Type B pancreatic cell (in vitro differentiated cells): ENCODE measurements around the gene ADGRG3. TPM values are rescaled to one million over a fixed set of nuclear protein-coding genes. Genes with fewer than 3 reads are reported as not detected.

Experiments used
- DNase-seq: peaks from one replicate; pipeline ENCODE4 v3.0.0; 2021; ENCODE audit warnings: mixed read lengths; ENCODE audit not compliant: unreplicated experiment; ENCODE audit errors: extremely low spot score
- H3K27ac Mint-ChIP-seq: 2 replicates; pipeline ENCODE4 v1.8.0; 2021; ENCODE audit warnings: mild to moderate bottlenecking, mixed read lengths
- H3K27me3 Mint-ChIP-seq: 2 replicates; pipeline ENCODE4 v1.8.0; 2021; ENCODE audit warnings: mixed read lengths
- H3K36me3 Mint-ChIP-seq: 2 replicates; pipeline ENCODE4 v1.8.0; 2021; ENCODE audit warnings: mixed read lengths
- H3K4me1 Mint-ChIP-seq: one replicate; pipeline ENCODE4 v1.8.0; 2021; ENCODE audit warnings: mixed read lengths; ENCODE audit not compliant: unreplicated experiment
- H3K4me3 Mint-ChIP-seq: 2 replicates; pipeline ENCODE4 v1.8.0; 2021; ENCODE audit warnings: mild to moderate bottlenecking, mixed read lengths
- H3K9me3 Mint-ChIP-seq: 2 replicates; pipeline ENCODE4 v1.8.0; 2021; ENCODE audit warnings: mixed read lengths
- total RNA-seq: library from RNA; stranded (reverse); gene quantifications from 2 replicates; pipeline ENCODE4 v1.2.1, GENCODE V29; 2021; ENCODE audit warnings: low replicate concordance
- TF ChIP-seq, protein P1 (sequence below): fragments of 200-600 bp; sonication (generic); conservative IDR thresholded peaks from 2 replicates; pipeline ENCODE4 v1.5.0; 2021; ENCODE audit warnings: antibody characterized with exemption, mild to moderate bottlenecking

ADGRG3 gene
- total RNA-seq, 1 donor from 2014 or later, result not detected

- no peaks in the 10 kb centered on the region for H3K36me3 Mint-ChIP-seq
- no peak for DNase-seq
- no peak overlapping the region for H3K27ac Mint-ChIP-seq
- H3K9me3 Mint-ChIP-seq, result no peaks in the 10 kb centered on the region
- peaks cover 16% of the 10 kb centered on the region for H3K4me1 Mint-ChIP-seq
- TF ChIP-seq, protein P1, sequence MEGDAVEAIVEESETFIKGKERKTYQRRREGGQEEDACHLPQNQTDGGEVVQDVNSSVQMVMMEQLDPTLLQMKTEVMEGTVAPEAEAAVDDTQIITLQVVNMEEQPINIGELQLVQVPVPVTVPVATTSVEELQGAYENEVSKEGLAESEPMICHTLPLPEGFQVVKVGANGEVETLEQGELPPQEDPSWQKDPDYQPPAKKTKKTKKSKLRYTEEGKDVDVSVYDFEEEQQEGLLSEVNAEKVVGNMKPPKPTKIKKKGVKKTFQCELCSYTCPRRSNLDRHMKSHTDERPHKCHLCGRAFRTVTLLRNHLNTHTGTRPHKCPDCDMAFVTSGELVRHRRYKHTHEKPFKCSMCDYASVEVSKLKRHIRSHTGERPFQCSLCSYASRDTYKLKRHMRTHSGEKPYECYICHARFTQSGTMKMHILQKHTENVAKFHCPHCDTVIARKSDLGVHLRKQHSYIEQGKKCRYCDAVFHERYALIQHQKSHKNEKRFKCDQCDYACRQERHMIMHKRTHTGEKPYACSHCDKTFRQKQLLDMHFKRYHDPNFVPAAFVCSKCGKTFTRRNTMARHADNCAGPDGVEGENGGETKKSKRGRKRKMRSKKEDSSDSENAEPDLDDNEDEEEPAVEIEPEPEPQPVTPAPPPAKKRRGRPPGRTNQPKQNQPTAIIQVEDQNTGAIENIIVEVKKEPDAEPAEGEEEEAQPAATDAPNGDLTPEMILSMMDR, result no peak
- H3K27me3 Mint-ChIP-seq, result no peaks in the 10 kb centered on the region
- no peak overlapping the region for H3K4me3 Mint-ChIP-seq
These were observed 33.9 kb upstream of the ADGRG3 start for GRCh38 chr16:57634171-57634570.

- H3K4me3 Mint-ChIP-seq, result no peak overlapping the region
- TF ChIP-seq, protein P1, result no peak
- no peaks in the 10 kb centered on the region for H3K27me3 Mint-ChIP-seq
- no peak overlapping the region for H3K27ac Mint-ChIP-seq
- DNase-seq, result no peak
- H3K4me1 Mint-ChIP-seq, result peaks cover 14% of the 10 kb centered on the region
- no peaks in the 10 kb centered on the region for H3K36me3 Mint-ChIP-seq
- H3K9me3 Mint-ChIP-seq, result no peaks in the 10 kb centered on the region
These were observed 32.6 kb upstream of the ADGRG3 start for GRCh38 chr16:57635266-57636097.

GRCh38 chr16:57636184-57636583 is 31.9 kb upstream of the ADGRG3 start:
- H3K4me3 Mint-ChIP-seq, result no peak overlapping the region

DNA sequence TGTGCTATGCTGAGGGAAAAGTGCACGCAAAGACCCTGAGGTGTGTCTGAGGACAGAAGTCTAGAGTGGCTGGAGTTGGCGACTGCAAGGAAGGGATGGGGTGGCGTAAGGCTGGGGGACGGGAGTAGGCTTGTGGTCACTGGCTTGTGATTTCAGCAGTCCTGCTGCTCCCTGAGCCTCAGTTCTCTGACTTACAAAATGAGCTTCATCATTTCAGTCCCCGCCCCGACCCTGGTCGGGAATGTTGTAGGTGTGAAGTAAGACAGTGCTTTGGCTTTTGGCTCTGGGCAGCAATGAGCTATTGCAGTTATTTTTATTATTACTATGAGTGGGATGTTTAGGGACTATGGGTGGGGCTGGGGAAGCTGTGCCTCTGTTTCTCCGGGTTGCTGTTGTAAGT is 31.1 kb upstream of the ADGRG3 start:
- no peaks in the 10 kb centered on the region for H3K9me3 Mint-ChIP-seq
- no peaks in the 10 kb centered on the region for H3K36me3 Mint-ChIP-seq
- DNase-seq, result no peak
- H3K27me3 Mint-ChIP-seq, result no peaks in the 10 kb centered on the region
- TF ChIP-seq, protein P1, result no peak
- peaks cover 10% of the 10 kb centered on the region for H3K4me1 Mint-ChIP-seq
- no peak overlapping the region for H3K4me3 Mint-ChIP-seq
- no peak overlapping the region for H3K27ac Mint-ChIP-seq

More at GRCh38 chr16:57636184-57636583, 31.9 kb upstream of the ADGRG3 start:
- no peaks in the 10 kb centered on the region for H3K36me3 Mint-ChIP-seq
- H3K4me1 Mint-ChIP-seq, result peaks cover 10% of the 10 kb centered on the region
- no peak overlapping the region for H3K27ac Mint-ChIP-seq
- DNase-seq, result no peak
- TF ChIP-seq, protein P1, result no peak
- H3K9me3 Mint-ChIP-seq, result no peaks in the 10 kb centered on the region
- H3K27me3 Mint-ChIP-seq, result no peaks in the 10 kb centered on the region

DNA sequence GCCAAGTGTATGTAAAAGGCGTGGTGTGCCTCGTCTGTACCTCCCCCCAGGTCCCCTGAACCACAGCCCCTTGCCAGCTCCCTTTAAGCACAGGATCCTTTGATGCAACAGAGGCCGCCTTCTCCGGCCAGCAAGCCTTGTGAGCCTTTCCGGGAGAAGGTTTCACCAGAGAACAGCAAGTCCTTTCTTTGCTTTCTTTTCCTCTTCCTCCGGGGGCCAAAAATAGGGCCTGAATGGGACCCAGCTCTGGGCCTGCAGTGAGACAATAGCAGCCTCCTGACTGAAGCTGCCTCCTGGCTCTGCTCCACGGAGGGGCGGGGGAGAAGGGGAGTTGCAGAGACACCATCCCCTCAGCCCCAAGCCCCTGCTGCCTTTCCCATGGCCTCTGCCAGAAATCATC is 30.7 kb upstream of the ADGRG3 start:
- H3K9me3 Mint-ChIP-seq, result no peaks in the 10 kb centered on the region
- DNase-seq, result no peak
- TF ChIP-seq, protein P1, result no peak
- H3K36me3 Mint-ChIP-seq, result no peaks in the 10 kb centered on the region
- H3K4me1 Mint-ChIP-seq, result peaks cover 10% of the 10 kb centered on the region
- no peaks in the 10 kb centered on the region for H3K27me3 Mint-ChIP-seq
- no peak overlapping the region for H3K4me3 Mint-ChIP-seq
- H3K27ac Mint-ChIP-seq, result no peak overlapping the region
